GM12873 (cell line): ENCODE results near the gene SLC9A6.

Experiments
- CTCF ChIP-seq: IDR thresholded peaks from 2 replicates; pipeline ENCODE4 v1.5.1; 2012; ENCODE audit warnings: low read depth, mild to moderate bottlenecking, moderate library complexity, low read length, control low read depth; ENCODE audit not compliant: insufficient read depth; ENCODE audit errors: missing control alignments

SLC9A6 gene

GRCh38 chrX:136030303-136031191 lies 45.3 kb downstream of the SLC9A6 start:
- no peak for TF ChIP-seq CTCF

GRCh38 chrX:136031626-136032025 lies 46.4 kb downstream of the SLC9A6 start:
- TF ChIP-seq CTCF: no peak

DNA sequence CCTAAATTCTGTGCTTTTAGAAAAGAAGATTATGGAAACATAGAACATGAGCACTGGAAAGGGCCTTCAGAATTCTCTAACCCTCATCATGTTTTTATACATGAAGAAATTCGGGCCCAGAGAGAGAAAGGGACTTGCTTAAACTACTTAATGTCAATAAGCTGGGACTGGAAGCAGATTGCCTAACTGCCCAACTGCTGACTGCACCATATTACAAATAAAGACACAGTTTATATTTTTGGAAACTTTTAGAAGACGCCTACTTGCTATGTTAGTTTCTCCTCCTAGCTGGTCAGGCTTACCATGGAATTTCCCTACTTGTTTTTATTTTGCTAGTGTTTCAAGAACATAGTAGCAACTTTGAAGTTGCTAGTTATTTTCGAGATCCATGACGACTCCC lies 47.1 kb downstream of the SLC9A6 start:
- no peak for TF ChIP-seq CTCF

GRCh38 chrX:136034668-136035067 lies 49.4 kb downstream of the SLC9A6 start:
- TF ChIP-seq CTCF: no peak

DNA sequence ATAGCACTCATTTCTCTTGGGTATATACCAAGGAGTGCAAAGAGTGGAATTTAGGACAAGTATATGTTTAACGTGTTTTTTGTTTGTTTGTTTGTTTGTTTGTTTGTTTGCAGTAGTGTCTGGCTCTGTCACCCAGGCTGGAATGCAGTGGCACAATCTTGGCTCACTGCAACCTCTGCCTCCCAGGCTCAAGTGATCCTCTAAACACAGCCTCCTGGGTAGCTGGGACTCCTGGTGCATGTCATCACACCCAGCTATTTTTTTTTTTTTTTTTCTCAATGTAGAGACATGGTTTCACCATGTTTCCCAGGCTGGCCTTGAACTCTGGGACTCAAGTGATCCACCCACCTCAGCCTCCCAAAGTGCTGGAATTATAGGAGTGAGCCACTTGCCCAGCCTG lies 50.4 kb downstream of the SLC9A6 start:
- TF ChIP-seq CTCF: no peak

DNA sequence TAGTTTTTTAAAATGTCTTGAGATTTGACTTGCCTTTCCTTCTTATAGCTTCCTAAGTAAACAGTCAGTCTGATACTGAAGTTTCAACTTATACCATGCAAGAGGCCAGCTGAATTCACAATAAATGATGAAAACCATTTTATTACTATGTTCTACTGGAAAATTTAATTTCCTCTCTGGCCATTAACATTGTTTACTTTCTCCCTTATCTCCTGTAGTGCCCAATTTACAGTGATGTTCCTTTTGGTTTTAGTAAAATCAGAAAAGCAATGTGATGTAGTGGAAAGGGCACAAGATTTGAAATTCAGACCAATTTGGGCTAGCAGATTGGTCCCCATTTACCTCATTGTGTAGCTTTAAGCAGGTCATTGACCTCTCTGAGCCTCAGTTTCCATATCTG lies 54.2 kb downstream of the SLC9A6 start:
- no peak for TF ChIP-seq CTCF

GRCh38 chrX:136039968-136040367 lies 54.7 kb downstream of the SLC9A6 start:
- no peak for TF ChIP-seq CTCF
